Fibroblast of mammary gland (primary cell): ENCODE measurements around the gene CADM1.

Source experiments
- DNase-seq: peaks from one replicate; pipeline ENCODE4 v3.0.0-alpha.2; 2010; ENCODE audit warnings: low read depth
- H3K4me3 ChIP-seq: 2 replicates; pipeline ENCODE4 v1.5.1; 2011; ENCODE audit warnings: low read depth, mild to moderate bottlenecking, low read length, moderate library complexity; ENCODE audit not compliant: control insufficient read depth
- TF ChIP-seq, protein P1 (sequence below): conservative IDR thresholded peaks from 2 replicates; pipeline ENCODE4 v1.5.1; 2011; ENCODE audit warnings: low read depth, low read length, inconsistent platforms; ENCODE audit not compliant: control insufficient read depth, insufficient read depth

CADM1 gene

DNA sequence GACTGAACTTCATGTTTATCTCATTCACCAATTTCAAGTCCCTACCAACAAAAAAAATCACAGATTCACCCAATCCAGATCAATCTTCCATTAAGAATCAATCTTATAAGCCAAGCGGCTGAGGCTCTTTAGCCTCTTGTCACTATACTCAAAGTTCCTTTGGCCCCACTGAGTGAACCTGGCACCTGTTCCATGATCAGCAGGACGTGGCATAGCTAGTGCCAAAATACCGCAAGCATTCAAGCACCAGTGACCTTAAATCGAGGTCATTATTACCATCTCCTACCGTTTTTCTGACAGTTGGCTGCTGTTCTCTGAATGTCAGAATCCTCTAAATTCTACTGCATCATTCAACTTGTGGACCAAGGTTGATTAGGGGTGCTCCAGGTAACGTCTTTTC is 141.2 kb downstream of the CADM1 start:
- TF ChIP-seq, protein P1, sequence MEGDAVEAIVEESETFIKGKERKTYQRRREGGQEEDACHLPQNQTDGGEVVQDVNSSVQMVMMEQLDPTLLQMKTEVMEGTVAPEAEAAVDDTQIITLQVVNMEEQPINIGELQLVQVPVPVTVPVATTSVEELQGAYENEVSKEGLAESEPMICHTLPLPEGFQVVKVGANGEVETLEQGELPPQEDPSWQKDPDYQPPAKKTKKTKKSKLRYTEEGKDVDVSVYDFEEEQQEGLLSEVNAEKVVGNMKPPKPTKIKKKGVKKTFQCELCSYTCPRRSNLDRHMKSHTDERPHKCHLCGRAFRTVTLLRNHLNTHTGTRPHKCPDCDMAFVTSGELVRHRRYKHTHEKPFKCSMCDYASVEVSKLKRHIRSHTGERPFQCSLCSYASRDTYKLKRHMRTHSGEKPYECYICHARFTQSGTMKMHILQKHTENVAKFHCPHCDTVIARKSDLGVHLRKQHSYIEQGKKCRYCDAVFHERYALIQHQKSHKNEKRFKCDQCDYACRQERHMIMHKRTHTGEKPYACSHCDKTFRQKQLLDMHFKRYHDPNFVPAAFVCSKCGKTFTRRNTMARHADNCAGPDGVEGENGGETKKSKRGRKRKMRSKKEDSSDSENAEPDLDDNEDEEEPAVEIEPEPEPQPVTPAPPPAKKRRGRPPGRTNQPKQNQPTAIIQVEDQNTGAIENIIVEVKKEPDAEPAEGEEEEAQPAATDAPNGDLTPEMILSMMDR: no peak
- no peak for DNase-seq
- H3K4me3 ChIP-seq: no peak overlapping the region

- TF ChIP-seq, protein P1: no peak
- no peak for DNase-seq
- no peak overlapping the region for H3K4me3 ChIP-seq
Observed at GRCh38 chr11:115361025-115361424, 143.2 kb downstream of the CADM1 start.

GRCh38 chr11:115360186-115360824 is 143.9 kb downstream of the CADM1 start:
- TF ChIP-seq, protein P1: no peak
- no peak for DNase-seq

DNA sequence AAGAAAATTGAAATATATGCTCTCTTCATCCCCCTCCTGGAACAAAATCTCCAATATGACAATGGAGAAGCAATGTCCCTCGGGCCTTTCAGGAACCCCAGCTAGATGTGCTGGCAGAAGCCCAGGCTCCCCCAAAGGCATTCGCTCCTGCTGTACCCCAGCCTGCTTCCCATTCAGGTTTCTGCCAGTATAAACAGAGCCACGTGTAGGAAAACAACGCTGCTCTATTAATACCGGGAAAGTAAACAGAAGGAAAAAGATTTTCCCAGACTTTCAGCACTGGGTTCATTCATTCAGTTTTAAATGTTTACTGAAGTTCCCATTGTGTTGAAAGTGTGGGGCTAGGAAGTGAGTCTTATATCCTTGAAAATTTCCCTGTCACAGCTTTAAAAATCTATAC is 147.1 kb downstream of the CADM1 start:
- no peak overlapping the region for H3K4me3 ChIP-seq
- DNase-seq: no peak
- TF ChIP-seq, protein P1: no peak

More at GRCh38 chr11:115360186-115360824, 143.9 kb downstream of the CADM1 start:
- H3K4me3 ChIP-seq: no peak overlapping the region

- DNase-seq: no peak
- TF ChIP-seq, protein P1: no peak
- H3K4me3 ChIP-seq: no peak overlapping the region
Observed at GRCh38 chr11:115352805-115353485, 151.3 kb downstream of the CADM1 start.

GRCh38 chr11:115349335-115350017 is 154.7 kb downstream of the CADM1 start:
- TF ChIP-seq, protein P1: no peak
- DNase-seq: no peak
- H3K4me3 ChIP-seq: no peak overlapping the region
